GM18907 (cell line): Measurements from ENCODE around the gene SLC44A4.
"Not testable (repeated sequence)": the region's sequence is repeated elsewhere in the genome, so short reads cannot be mapped to it uniquely, and the experiment has no call there.

Experiments used
- ATAC-seq: cut with Tn5 transposase; IDR thresholded peaks from one replicate; pipeline ENCODE4 v1.9.1; 2021; ENCODE audit warnings: mild to moderate bottlenecking, moderate library complexity; ENCODE audit not compliant: unreplicated experiment

SLC44A4 gene

DNA sequence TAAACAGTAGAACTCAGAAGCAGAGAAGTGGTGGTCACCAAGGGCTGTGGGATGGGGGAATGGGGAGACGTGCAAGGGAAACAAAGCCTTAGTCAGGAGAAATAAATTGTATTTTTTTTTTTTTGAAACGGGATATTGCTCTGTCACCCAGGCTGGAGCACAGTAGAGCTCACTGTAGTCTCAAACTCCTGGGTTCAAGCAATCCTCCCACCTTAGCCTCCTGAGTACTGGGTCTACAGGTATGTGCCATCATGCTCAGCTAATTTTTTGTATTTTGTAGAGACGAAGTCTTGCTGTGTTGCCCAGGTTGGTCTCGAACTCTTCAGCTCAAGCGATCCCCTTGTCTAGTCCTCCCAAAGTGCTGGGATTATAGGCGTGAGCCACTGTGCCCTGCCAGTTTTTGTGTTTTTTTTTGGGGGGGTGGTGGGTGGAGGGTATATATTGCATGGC, 47.9 kb downstream of the SLC44A4 start:
- no peak for ATAC-seq

DNA sequence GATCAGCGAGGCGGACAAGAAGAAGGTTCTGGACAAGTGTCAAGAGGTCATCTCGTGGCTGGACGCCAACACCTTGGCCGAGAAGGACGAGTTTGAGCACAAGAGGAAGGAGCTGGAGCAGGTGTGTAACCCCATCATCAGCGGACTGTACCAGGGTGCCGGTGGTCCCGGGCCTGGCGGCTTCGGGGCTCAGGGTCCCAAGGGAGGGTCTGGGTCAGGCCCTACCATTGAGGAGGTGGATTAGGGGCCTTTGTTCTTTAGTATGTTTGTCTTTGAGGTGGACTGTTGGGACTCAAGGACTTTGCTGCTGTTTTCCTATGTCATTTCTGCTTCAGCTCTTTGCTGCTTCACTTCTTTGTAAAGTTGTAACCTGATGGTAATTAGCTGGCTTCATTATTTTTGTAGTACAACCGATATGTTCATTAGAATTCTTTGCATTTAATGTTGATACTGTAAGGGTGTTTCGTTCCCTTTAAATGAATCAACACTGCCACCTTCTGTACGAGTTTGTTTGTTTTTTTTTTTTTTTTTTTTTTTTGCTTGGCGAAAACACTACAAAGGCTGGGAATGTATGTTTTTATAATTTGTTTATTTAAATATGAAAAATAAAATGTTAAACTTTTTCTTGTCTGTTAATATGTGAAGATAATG, 49.0 kb downstream of the SLC44A4 start:
- no peak for ATAC-seq

DNA sequence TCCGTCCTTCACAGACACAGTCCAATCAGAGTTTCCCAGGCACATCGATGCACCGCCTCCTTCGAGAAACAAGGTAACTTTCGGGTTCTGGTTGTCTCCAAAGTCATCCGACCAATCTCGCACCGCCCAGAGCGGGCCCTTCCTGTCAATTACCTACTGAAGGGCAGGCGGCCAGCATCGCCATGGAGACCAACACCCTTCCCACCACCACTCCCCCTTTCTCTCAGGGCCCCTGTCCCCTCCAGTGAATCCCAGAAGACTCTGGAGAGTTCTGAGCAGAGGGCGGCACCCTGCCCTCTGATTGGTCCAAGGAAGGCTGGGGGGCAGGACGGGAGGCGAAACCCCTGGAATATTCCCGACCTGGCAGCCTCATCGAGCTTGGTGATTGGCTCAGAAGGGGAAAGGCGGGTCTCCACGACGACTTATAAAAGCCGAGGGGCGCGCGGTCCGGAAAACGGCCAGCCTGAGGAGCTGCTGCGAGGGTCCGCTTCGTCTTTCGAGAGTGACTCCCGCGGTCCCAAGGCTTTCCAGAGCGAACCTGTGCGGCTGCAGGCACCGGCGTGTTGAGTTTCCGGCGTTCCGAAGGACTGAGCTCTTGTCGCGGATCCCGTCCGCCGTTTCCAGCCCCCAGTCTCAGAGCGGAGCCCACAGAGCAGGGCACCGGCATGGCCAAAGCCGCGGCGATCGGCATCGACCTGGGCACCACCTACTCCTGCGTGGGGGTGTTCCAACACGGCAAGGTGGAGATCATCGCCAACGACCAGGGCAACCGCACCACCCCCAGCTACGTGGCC, 51.3 kb downstream of the SLC44A4 start, which contains the start of gene HSPA1B:
Gene HSPA1B (plus strand): TSS at position 453 of the 794 bp plus-strand sequence. CDS start 213 bp downstream, at position 666.
- ATAC-seq: peak; percentile 69

DNA sequence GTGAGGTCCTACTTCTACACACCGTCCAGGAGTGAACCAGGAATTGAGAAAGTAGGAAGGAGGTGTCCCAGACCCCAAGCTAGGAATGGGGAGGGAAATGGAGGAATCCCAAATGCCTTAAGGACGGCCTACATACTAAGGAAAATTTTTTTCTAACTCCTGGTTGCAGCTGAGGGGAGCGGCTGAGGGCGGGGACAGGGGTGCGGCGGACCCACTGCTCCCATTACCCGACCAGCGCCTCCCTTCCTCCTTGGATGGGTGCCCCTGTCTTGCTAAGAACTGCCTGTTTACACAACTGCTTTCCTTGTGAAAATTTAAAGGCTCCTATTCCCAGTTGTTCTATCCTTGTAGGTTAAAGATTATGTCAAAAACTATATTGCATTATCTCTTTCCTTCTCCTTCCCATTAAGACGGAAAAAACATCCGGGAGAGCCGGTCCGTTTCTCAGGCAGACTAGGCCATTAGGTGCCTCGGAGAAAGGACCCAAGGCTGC, 52.0 kb downstream of the SLC44A4 start:
- peak; percentile 14 for ATAC-seq

DNA sequence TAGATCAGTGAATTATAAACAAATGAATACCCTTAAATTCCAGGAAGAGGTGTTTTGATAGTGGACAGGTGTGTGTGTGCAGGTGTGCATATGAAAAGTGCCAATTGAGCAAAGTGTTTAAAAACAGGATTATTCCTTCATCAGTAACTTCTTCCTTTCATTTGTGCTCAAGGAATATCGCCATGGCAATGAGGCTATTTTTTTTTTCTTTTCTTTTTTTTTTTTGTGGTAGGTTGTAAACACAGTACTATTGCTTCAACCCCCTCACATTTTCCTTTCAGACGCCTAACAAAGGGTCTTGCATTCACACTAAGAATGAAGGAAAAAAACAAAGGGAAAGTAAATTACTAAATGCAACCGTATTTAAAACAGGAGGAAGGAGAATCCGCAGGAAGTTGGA, 53.2 kb downstream of the SLC44A4 start:
- ATAC-seq: no peak

DNA sequence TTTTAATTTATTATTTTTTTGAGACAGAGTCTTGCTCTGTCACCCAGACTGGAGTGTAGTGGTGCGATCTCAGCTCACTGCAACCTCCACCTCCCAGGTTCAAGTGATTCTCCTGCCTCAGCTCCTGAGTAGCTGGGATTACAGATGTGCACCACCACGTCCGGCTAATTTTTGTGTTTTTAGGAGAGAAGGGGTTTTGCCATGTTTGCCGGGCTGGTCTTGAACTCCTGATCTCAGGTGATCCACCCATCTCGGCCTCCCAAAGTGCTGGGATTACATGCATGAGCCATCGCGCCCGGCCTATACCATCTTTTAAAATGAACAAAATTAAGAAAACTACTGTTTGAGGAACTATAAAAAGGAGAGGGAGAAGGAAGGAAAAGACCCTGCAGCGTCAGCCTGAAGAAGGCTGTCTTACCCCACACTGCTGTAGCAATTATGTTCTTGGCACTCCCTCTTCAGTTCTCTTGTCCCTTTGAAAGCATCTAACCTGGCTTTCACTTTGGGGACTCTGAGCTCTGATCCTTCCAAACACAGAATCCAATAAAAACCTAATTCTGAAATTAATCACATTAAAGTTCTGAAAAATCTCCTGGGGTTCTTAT, 55.1 kb downstream of the SLC44A4 start:
- not testable (repeated sequence) for ATAC-seq

DNA sequence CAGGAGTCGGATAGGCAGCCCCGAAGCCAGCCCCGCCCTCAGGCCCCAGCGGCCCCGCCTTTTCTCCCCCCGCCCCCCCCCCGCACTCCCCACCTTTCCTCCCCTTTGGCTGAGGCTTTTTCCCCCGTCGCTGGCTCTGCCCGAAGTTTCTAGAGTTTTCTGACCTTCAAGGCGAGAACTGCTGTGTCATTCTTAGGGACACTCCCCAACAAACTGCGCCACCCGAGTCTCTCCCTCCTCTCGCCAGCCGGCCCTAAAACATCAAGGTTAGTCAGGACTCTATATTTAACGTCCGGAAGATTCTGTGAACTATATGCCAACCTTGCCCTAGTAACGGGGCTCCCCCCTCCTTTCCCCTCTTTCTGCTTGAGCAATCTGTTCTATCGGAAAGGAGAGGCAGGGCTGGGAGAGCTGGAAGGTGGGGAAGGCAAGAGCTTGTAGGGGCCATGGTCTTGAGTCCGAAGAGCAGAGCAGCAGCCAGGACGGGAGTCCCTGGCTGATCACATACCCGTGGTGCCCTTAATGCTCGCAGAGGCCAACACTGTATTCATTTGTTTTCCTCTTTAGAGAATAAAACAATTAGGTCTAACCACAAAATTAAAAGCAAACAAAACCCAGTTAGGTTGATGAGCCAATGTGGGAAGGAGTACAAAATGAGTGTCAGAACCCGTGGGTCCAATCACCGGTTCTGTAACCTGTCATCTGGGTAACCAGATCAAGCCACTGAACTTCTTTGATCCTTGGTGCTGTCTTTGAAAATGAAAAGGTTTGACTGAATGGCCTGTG, 56.6 kb downstream of the SLC44A4 start:
- peak; percentile 37 for ATAC-seq

DNA sequence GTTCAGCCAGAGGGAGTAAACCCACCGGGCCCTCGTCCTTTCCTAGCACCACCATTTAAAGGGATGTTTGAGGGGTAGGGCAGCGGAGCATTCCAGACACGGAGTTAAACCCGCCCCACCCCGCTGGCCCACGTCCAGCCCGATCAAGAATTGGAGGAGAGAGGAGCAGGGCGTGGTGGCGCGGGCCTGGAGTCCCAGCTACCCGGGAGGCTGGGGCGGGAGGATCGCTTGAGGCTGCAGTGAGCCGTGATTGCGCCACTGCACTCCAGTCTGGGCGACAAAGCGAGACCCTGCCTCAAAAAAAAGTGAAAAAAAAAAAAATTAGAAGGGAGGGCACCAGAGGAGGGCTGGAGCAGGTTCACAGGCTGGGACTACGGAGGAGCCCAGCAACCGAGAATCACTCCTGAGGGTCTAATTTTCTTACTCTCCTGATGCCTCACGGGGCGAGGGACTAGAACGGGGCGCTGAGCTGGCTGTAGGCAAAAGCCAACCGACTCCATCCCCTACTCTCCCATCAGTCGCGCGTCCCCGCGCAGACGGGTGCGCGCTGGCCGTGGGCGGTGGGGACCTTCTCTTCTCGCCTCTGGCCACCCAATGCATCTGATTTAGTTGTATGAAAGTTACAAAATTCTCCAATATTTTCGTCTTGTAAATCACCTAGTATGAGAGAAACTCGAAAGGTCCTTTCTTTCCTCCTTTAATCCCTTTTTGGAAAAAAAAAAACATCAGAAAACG, 57.3 kb downstream of the SLC44A4 start:
- ATAC-seq: peak; percentile 43

DNA sequence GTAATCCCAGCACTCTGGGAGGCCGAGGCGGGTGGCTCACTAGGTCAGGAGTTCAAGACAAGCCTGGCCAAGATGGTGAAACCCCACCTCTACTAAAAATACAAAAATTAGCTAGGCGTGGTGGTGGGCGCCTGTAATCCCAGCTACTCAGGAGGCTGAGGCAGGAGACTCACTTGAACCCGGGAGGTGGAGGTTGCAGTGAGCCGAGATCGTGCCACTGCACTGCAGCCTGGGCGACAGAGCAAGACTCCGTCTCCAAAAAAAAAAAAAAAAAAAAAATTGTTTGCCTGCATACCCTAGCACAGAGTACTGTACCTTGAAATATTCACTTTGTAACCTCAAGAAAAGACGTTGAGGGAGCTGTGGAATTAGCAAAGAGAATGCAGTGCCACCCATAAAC, 58.4 kb downstream of the SLC44A4 start:
- not testable (repeated sequence) for ATAC-seq

DNA sequence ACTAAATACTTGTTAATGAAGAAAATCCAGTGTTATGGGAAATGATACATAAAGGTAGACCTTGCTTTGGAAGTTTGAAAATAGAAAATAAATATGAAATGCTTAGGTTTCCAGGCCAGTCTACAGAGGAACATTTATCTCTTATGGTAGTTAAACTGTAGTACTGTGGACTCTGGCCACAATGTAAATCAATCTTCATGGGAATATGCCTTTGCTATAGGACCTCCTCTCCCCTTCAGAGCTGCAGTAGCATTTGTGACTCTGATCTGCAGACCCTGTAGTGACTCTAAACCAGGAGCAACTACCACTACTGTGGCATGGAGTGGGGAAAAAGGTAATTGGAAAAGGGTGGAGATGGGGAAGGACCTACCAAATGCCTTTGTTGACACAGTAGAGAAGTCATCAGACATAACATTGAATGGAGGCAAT, 58.9 kb downstream of the SLC44A4 start:
- no peak for ATAC-seq

DNA sequence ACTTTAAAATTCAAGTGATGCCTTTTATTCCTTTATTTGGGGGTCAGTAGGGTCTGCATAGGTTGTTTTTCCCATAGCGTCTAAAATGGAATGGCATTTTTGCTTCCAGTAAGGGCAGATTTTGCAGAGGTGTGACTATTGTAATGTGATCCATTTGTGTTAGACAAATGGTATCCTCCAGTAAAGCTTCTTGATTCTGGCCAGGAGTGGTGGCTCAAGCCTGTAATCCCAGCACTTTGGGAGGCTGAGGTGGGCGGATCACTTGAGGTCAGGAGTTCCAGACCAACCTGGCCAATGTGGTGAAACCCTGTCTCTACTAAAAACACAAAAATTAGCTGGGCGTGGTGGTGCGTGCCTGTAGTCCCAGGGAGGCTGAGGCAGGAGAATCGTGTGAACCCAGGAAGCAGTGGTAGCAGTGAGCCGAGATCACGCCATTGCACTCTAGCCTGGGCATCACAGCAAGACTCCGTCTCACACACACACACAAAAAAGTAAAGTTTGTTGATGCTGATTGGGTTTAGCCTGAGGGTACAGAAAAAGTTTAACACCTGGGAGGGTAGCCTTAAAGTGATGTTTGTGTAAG, 60.8 kb downstream of the SLC44A4 start:
- ATAC-seq: not testable (repeated sequence)

DNA sequence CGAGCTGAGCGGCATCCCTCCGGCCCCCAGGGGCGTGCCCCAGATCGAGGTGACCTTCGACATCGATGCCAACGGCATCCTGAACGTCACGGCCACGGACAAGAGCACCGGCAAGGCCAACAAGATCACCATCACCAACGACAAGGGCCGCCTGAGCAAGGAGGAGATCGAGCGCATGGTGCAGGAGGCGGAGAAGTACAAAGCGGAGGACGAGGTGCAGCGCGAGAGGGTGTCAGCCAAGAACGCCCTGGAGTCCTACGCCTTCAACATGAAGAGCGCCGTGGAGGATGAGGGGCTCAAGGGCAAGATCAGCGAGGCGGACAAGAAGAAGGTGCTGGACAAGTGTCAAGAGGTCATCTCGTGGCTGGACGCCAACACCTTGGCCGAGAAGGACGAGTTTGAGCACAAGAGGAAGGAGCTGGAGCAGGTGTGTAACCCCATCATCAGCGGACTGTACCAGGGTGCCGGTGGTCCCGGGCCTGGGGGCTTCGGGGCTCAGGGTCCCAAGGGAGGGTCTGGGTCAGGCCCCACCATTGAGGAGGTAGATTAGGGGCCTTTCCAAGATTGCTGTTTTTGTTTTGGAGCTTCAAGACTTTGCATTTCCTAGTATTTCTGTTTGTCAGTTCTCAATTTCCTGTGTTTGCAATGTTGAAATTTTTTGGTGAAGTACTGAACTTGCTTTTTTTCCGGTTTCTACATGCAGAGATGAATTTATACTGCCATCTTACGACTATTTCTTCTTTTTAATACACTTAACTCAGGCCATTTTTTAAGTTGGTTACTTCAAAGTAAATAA, 61.5 kb downstream of the SLC44A4 start:
- ATAC-seq: not testable (repeated sequence)

DNA sequence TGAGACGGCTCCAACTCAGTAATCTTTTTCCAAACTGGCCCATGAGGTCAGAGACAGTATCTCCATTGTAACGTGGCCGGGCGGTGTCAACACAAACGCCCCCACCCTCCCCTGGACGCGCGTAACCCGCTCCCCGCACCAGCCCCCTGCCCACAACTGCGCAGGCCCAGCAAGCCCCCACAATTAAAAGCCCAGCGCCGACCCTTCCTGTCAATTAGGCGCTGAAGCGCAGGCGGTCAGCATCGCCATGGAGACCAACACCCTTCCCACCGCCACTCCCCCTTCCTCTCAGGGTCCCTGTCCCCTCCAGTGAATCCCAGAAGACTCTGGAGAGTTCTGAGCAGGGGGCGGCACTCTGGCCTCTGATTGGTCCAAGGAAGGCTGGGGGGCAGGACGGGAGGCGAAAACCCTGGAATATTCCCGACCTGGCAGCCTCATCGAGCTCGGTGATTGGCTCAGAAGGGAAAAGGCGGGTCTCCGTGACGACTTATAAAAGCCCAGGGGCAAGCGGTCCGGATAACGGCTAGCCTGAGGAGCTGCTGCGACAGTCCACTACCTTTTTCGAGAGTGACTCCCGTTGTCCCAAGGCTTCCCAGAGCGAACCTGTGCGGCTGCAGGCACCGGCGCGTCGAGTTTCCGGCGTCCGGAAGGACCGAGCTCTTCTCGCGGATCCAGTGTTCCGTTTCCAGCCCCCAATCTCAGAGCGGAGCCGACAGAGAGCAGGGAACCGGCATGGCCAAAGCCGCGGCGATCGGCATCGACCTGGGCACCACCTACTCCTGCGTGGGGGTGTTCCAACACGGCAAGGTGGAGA, 63.6 kb downstream of the SLC44A4 start, which contains the start of the genes HSPA1A and HSPA1L:
Gene HSPA1A (plus strand): TSS at position 519 of the 814 bp plus-strand sequence. CDS start 214 bp downstream, at position 733.
Gene HSPA1L (minus strand): TSS at position 259 of the 814 bp plus-strand sequence. CDS start 3,311 bp downstream, outside the sequence.
- ATAC-seq: peak; percentile 37

DNA sequence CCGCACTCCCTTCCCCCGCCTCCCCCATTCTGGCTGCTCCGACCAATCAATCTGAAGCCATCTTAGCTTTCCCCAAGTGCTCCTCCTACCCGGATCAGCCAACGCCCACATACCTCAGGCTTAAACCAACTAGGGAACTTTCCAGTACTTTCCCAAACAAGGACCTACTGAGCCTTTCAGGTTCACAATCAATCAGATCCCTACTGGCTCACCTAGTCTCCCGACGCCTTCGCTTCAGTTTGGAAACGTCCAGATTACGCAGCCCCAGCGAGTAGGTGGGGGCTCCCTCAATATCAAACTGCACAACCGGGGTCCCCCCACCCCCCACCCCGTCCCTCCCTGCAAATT, 64.1 kb downstream of the SLC44A4 start:
- ATAC-seq: no peak

DNA sequence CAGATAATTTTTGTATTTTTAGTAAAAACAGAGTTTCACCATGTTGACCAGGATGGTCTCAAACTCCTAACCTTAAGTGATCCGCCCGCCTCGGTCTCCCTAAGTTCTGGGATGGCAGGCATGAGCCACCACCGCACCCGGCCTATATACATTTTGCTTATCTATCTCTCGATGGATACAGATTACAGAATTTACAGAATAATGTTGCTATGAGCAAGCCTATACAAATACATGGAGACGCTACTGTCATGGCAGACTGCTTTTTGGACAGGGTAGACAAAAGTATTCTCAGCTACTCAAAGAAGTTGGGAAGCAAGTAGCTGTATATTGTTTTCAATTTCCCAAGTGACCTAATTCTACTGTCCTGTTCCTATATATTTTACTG, 65.3 kb downstream of the SLC44A4 start:
- no peak for ATAC-seq
